DND-41 (cell line): ENCODE measurements around the gene TACR1.

ENCODE experiments used
- ATAC-seq: fragments of 200-7000 bp; cut with Tn5 transposase; 3 replicates; pipeline ENCODE4 v1.9.1; 2021; ENCODE audit warnings: low read depth; ENCODE audit not compliant: insufficient read depth
- DNase-seq: peaks from one replicate; pipeline ENCODE4 v3.0.0-alpha.2; 2020
- H2AFZ ChIP-seq: 2 replicates; pipeline ENCODE4 v1.6.0; 2012; ENCODE audit warnings: low read depth, low read length
- H3K27ac ChIP-seq: 2 replicates; pipeline ENCODE4 v1.5.1; 2012; ENCODE audit warnings: low read length, inconsistent platforms
- H3K27me3 ChIP-seq: fragments of 200-600 bp; sonication (generic); 2 replicates; pipeline ENCODE4 v1.6.0; 2012; ENCODE audit warnings: low read length, mild to moderate bottlenecking, inconsistent platforms; ENCODE audit not compliant: insufficient read depth, poor library complexity
- H3K36me3 ChIP-seq: 2 replicates; pipeline ENCODE4 v1.5.1; 2012; ENCODE audit warnings: low read length, inconsistent platforms; ENCODE audit not compliant: insufficient read depth
- H3K4me1 ChIP-seq: 2 replicates; pipeline ENCODE4 v1.5.1; 2012; ENCODE audit warnings: mild to moderate bottlenecking, low read length; ENCODE audit not compliant: insufficient read depth
- H3K4me2 ChIP-seq: 2 replicates; pipeline ENCODE4 v1.6.0; 2012; ENCODE audit warnings: mild to moderate bottlenecking, moderate library complexity, low read length, inconsistent platforms; ENCODE audit not compliant: insufficient read depth
- H3K4me3 ChIP-seq, 2 experiments: fragments of 200-600 bp in 1 of 2; shearing (Covaris generic) in 1 of 2; 2 replicates each; pipeline ENCODE4 v1.5.1; 2012 to 2016; ENCODE audit warnings: inconsistent platforms in 2 of 2, low read length in 2 of 2, mild to moderate bottlenecking in 2 of 2, low read depth in 1 of 2, moderate library complexity in 1 of 2
- H3K79me2 ChIP-seq: 2 replicates; pipeline ENCODE4 v1.6.0; 2012; ENCODE audit warnings: low read length, inconsistent platforms; ENCODE audit not compliant: insufficient read depth
- H3K9ac ChIP-seq: 2 replicates; pipeline ENCODE4 v1.6.0; 2012; ENCODE audit warnings: low read depth, mild to moderate bottlenecking, inconsistent platforms, low read length, moderate library complexity
- H3K9me3 ChIP-seq: 2 replicates; pipeline ENCODE4 v1.5.1; 2012; ENCODE audit warnings: low read length, moderate library complexity, mild to moderate bottlenecking, inconsistent platforms; ENCODE audit not compliant: insufficient read depth, severe bottlenecking
- H4K20me1 ChIP-seq: 2 replicates; pipeline ENCODE4 v1.6.0; 2012; ENCODE audit warnings: low read length; ENCODE audit not compliant: insufficient read depth
- CTCF ChIP-seq: IDR thresholded peaks from 2 replicates; pipeline ENCODE4 v1.5.1; 2012; ENCODE audit warnings: borderline replicate concordance, low read length, moderate library complexity, mild to moderate bottlenecking; ENCODE audit not compliant: poor library complexity, severe bottlenecking; ENCODE audit errors: extremely low read depth
- EZH2 ChIP-seq: IDR thresholded peaks from 3 replicates; pipeline ENCODE4 v1.6.1; 2012; ENCODE audit warnings: borderline replicate concordance, low read depth, mild to moderate bottlenecking, moderate library complexity, low read length, inconsistent platforms; ENCODE audit not compliant: severe bottlenecking

Gene TACR1

GRCh38 chr2:75089471-75089870, 109.8 kb downstream of the TACR1 start:
- DNase-seq (no peak), ATAC-seq (no peak)
- Histone ChIP-seq H3K79me2 (no peaks in the 10 kb centered on the region), H3K4me1 (no peaks in the 10 kb centered on the region), H3K4me3 (no peak overlapping the region), H3K9me3 (no peaks in the 10 kb centered on the region), H3K27me3 (no peaks in the 10 kb centered on the region), H3K36me3 (no peaks in the 10 kb centered on the region), H3K4me2 (no peak overlapping the region), H3K27ac (no peak overlapping the region), H4K20me1 (no peaks in the 10 kb centered on the region), H2AFZ (no peak overlapping the region), H3K9ac (no peak overlapping the region)
- no peak for TF ChIP-seq EZH2
- TF ChIP-seq CTCF, result no peak

DNA sequence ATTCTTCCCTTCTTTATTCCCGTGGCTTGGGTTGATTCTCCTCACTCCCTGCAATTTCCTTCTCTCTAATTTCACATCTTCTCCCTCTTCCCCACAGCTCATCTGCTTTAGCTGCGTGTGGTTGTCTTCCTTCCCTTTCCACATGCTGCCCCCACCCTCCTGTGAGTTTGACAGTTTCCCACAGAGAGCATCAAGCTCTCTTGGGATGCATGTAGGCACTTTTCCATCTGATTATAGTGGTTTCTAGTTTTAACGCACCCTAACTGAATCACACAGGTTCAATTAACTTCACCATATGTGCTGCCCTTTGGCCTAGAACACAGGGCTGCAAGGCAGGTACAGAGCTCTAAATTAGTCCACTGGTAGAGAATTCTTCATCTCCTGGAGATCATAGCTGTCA, 110.5 kb downstream of the TACR1 start:
- ATAC-seq (no peak), DNase-seq (no peak)

DNA sequence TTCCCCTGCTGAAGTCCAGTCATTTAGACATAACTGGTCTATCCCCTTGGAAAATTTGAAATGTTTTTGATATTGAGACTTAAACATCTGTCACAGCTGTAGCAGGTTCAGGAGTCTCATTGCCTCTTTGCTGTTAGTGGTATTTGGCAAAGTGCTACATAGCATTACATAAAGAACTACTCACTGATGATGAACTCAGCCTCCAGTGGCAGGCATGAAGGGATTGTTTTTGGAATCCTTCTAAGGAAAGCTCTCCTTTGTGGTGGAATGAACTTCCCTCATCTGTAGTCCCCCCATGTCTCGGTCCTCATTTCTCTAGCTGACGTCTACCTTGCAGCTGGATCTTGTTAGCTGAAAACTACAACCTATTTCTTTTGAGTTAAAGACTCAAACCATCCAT, 111.6 kb downstream of the TACR1 start:
- Histone ChIP-seq H3K4me3 (no peak overlapping the region), H3K4me1 (no peaks in the 10 kb centered on the region), H3K79me2 (no peaks in the 10 kb centered on the region), H3K27me3 (no peaks in the 10 kb centered on the region), H3K36me3 (no peaks in the 10 kb centered on the region), H3K27ac (no peak overlapping the region), H3K9me3 (no peaks in the 10 kb centered on the region), H2AFZ (no peak overlapping the region), H4K20me1 (no peaks in the 10 kb centered on the region), H3K9ac (no peak overlapping the region), H3K4me2 (no peak overlapping the region)
- DNase-seq (no peak), ATAC-seq (no peak)
- no peak for TF ChIP-seq EZH2
- no peak for TF ChIP-seq CTCF

More for the DNA sequence above, 110.5 kb downstream of the TACR1 start:
- H3K4me3 ChIP-seq, result no peak overlapping the region
- H3K4me2 ChIP-seq, result no peak overlapping the region
- H4K20me1 ChIP-seq, result no peaks in the 10 kb centered on the region
- no peak overlapping the region for H2AFZ ChIP-seq
- no peak overlapping the region for H3K9ac ChIP-seq
- no peaks in the 10 kb centered on the region for H3K79me2 ChIP-seq
- H3K9me3 ChIP-seq, result no peaks in the 10 kb centered on the region
- H3K36me3 ChIP-seq, result no peaks in the 10 kb centered on the region
- H3K27me3 ChIP-seq, result no peaks in the 10 kb centered on the region
- H3K27ac ChIP-seq, result no peak overlapping the region
- no peaks in the 10 kb centered on the region for H3K4me1 ChIP-seq
- TF ChIP-seq CTCF (no peak), EZH2 (no peak)

- Histone ChIP-seq H3K4me2 (no peak overlapping the region), H3K36me3 (no peaks in the 10 kb centered on the region), H3K27ac (no peak overlapping the region), H3K9me3 (no peaks in the 10 kb centered on the region), H3K79me2 (no peaks in the 10 kb centered on the region), H3K4me1 (no peaks in the 10 kb centered on the region), H3K9ac (no peak overlapping the region), H3K27me3 (no peaks in the 10 kb centered on the region), H2AFZ (no peak overlapping the region), H3K4me3 (no peak overlapping the region), H4K20me1 (no peaks in the 10 kb centered on the region)
- TF ChIP-seq CTCF (no peak), EZH2 (no peak)
- ATAC-seq, result no peak
- no peak for DNase-seq
These were observed 119.7 kb downstream of the TACR1 start for GRCh38 chr2:75079575-75079974.
